ENCODE measurements around the gene C16orf87.

- no peak for TF ChIP-seq CTCF (IDR thresholded peaks at IDR 0.05)
- no peak for TF ChIP-seq POLR2A (IDR thresholded peaks at IDR 0.05)
Measured at GRCh38 chr16:46757339-46758050, 73.5 kb downstream of the C16orf87 start.
